CD4-positive, alpha-beta memory T cell (primary cell): ENCODE data around the gene XIST. TPM values are rescaled to one million over a fixed set of nuclear protein-coding genes. Genes with fewer than 3 reads are reported as not detected.
"Not testable (repeated sequence)": the region's sequence is repeated elsewhere in the genome, so short reads cannot be mapped to it uniquely, and the experiment has no call there.

Experiments
- CTCF ChIA-PET: fragments of 350-600 bp; sonication (Branson Sonifier 250); formaldehyde crosslinking; loops from one replicate; lab custom pipeline; 2021; ENCODE audit warnings: inconsistent platforms; ENCODE audit not compliant: partially characterized antibody; lab: Charles Lee
- POLR2A ChIA-PET: fragments of 350-600 bp; sonication (Branson Sonifier 250); formaldehyde crosslinking; loops from one replicate; lab custom pipeline; 2021; ENCODE audit not compliant: partially characterized antibody; lab: Charles Lee
- DNase-seq, 5 donors: peaks; one replicate each; pipeline versions ENCODE4 v3.0.0 to v3.0.0-alpha.2; 2020 to 2022; ENCODE audit warnings: mixed read lengths in 1 of 5
- H3K27ac ChIP-seq: one replicate; pipeline ENCODE4 v1.7.0; 2013; ENCODE audit warnings: low read depth, low read length
- H3K27me3 ChIP-seq: 2 replicates; pipeline ENCODE4 v1.7.0; 2013; ENCODE audit warnings: mild to moderate bottlenecking, low read length, moderate library complexity; ENCODE audit not compliant: insufficient read depth
- H3K36me3 ChIP-seq: 2 replicates; pipeline ENCODE4 v1.7.0; 2013; ENCODE audit warnings: mild to moderate bottlenecking, low read length, moderate library complexity; ENCODE audit not compliant: insufficient read depth
- H3K4me1 ChIP-seq: 2 replicates; pipeline ENCODE4 v1.7.0; 2013; ENCODE audit warnings: mild to moderate bottlenecking, low read length, moderate library complexity; ENCODE audit not compliant: insufficient read depth
- H3K4me3 ChIP-seq, 2 donors: one replicate each; pipeline ENCODE4 v1.7.0; 2013; ENCODE audit warnings: low read length in 2 of 2, mild to moderate bottlenecking in 1 of 2
- H3K9me3 ChIP-seq, 2 donors: one replicate each; pipeline ENCODE4 v1.7.0; 2013; ENCODE audit warnings: low read length in 2 of 2, control low read depth in 1 of 2; ENCODE audit not compliant: control insufficient read depth in 1 of 2
- H3K27ac Mint-ChIP-seq, 7 donors: one replicate each; pipeline ENCODE4 v1.8.0; 2020 to 2021; ENCODE audit warnings: mixed read lengths in 7 of 7, mild to moderate bottlenecking in 6 of 7, inconsistent platforms in 3 of 7, moderate library complexity in 3 of 7
- H3K27me3 Mint-ChIP-seq, 2 donors: one replicate each; pipeline ENCODE4 v1.8.0; 2020 to 2021; ENCODE audit warnings: mixed read lengths in 2 of 2
- H3K36me3 Mint-ChIP-seq, 2 donors: one replicate each; pipeline ENCODE4 v1.8.0; 2020 to 2021; ENCODE audit warnings: mixed read lengths in 2 of 2, inconsistent platforms in 1 of 2, mild to moderate bottlenecking in 1 of 2
- H3K4me1 Mint-ChIP-seq, 4 donors: one replicate each; pipeline ENCODE4 v1.8.0; 2020 to 2021; ENCODE audit warnings: mixed read lengths in 4 of 4, mild to moderate bottlenecking in 1 of 4
- H3K4me3 Mint-ChIP-seq, 8 donors: one replicate each; pipeline ENCODE4 v1.8.0; 2020 to 2021; ENCODE audit warnings: mixed read lengths in 8 of 8, mild to moderate bottlenecking in 7 of 8, moderate library complexity in 6 of 8, inconsistent platforms in 3 of 8
- H3K9me3 Mint-ChIP-seq, 8 donors: one replicate each; pipeline ENCODE4 v1.8.0; 2020 to 2021; ENCODE audit warnings: mixed read lengths in 8 of 8, mild to moderate bottlenecking in 5 of 8, inconsistent platforms in 3 of 8, moderate library complexity in 1 of 8
- intact Hi-C: fragments of 100-400 bp; cut with micrococcal nuclease; formaldehyde crosslinking; loops from one replicate; pipeline ENCODE4 v1.15.1; 2023
- polyA plus RNA-seq, 2 donors: library from polyadenylated mRNA; unstranded; fragments of 300-500 nt; fragmentation: Illumina TruSeq; gene quantifications; one replicate each; pipeline ENCODE4 v1.2.3, GENCODE V29; 2021
- total RNA-seq, 2 experiments: library from RNA; stranded (reverse); gene quantifications; one replicate each; pipeline ENCODE4 v1.2.3, GENCODE V29; 2021

The XIST gene
- total and polyA plus RNA-seq, 4 experiments from 2014 or later = 8.1 to 13.0 TPM; not detected in 2

- H3K9me3 Mint-ChIP-seq = peaks cover 0 to 2% (median 0%) of the 10 kb centered on the region in 8 donors
- POLR2A ChIA-PET = no interaction called here
- Histone ChIP-seq H3K4me3 (no peak overlapping the region), H3K36me3 (no peaks in the 10 kb centered on the region), H3K27me3 (no peaks in the 10 kb centered on the region), H3K4me1 (no peaks in the 10 kb centered on the region), H3K9me3 (no peaks in the 10 kb centered on the region), H3K27ac (no peak overlapping the region)
- peaks cover 1 to 2% of the 10 kb centered on the region in 2 donors for H3K27me3 Mint-ChIP-seq
- no peak overlapping the region for H3K4me3 Mint-ChIP-seq
- H3K27ac Mint-ChIP-seq = no peak overlapping the region
- H3K4me1 Mint-ChIP-seq = peaks cover 0 to 12% (median 0%) of the 10 kb centered on the region in 4 donors
- intact Hi-C loops = no loop called here
- CTCF ChIA-PET = no interaction called here
- no peak for DNase-seq
- peaks cover 0 to 32% of the 10 kb centered on the region in 2 donors for H3K36me3 Mint-ChIP-seq
These were observed 29.7 kb downstream of the XIST start for GRCh38 chrX:73822775-73823174.

GRCh38 chrX:73821921-73822559 is 30.5 kb downstream of the XIST start:
- H3K9me3 Mint-ChIP-seq = peaks cover 0 to 2% (median 0%) of the 10 kb centered on the region in 8 donors
- peaks cover 1 to 2% of the 10 kb centered on the region in 2 donors for H3K27me3 Mint-ChIP-seq
- DNase-seq = no peak
- intact Hi-C loops = no loop called here
- POLR2A ChIA-PET = no interaction called here
- peaks cover 0 to 5% (median 0%) of the 10 kb centered on the region in 4 donors for H3K4me1 Mint-ChIP-seq
- no peaks in the 10 kb centered on the region for H3K36me3 ChIP-seq
- H3K27ac ChIP-seq = no peak overlapping the region
- H3K4me3 ChIP-seq = no peak overlapping the region
- peaks cover 0 to 27% of the 10 kb centered on the region in 2 donors for H3K36me3 Mint-ChIP-seq
- no peaks in the 10 kb centered on the region for H3K9me3 ChIP-seq
- no peaks in the 10 kb centered on the region for H3K4me1 ChIP-seq
- H3K27ac Mint-ChIP-seq = no peak overlapping the region
- no peak overlapping the region for H3K4me3 Mint-ChIP-seq
- no peaks in the 10 kb centered on the region for H3K27me3 ChIP-seq
- CTCF ChIA-PET = no interaction called here

GRCh38 chrX:73819864-73820558 is 32.5 kb downstream of the XIST start:
- POLR2A ChIA-PET, CTCF ChIA-PET, H3K27ac Mint-ChIP-seq, H3K27me3 Mint-ChIP-seq, H3K4me3 Mint-ChIP-seq, H3K27ac ChIP-seq, H3K36me3 ChIP-seq, H3K27me3 ChIP-seq, H3K4me1 Mint-ChIP-seq, H3K4me1 ChIP-seq, H3K9me3 ChIP-seq, H3K4me3 ChIP-seq, DNase-seq, H3K9me3 Mint-ChIP-seq, intact Hi-C loops: not testable (repeated sequence)
- H3K36me3 Mint-ChIP-seq = peaks cover 0 to 17% of the 10 kb centered on the region in 2 donors

GRCh38 chrX:73818200-73819116 is 34.1 kb downstream of the XIST start:
- Mint-ChIP-seq H3K9me3 (peaks cover 0 to 2% (median 0%) of the 10 kb centered on the region in 8 donors), H3K36me3 (peaks cover 0 to 13% of the 10 kb centered on the region in 2 donors), H3K27me3 (peaks cover 1 to 2% of the 10 kb centered on the region in 2 donors), H3K27ac (no peak overlapping the region), H3K4me1 (peaks cover 0 to under 1% (median 0%) of the 10 kb centered on the region in 4 donors), H3K4me3 (no peak overlapping the region)
- ChIA-PET CTCF (no interaction called here), POLR2A (no interaction called here)
- H3K4me3 ChIP-seq = no peak overlapping the region
- no peaks in the 10 kb centered on the region for H3K9me3 ChIP-seq
- no peaks in the 10 kb centered on the region for H3K36me3 ChIP-seq
- DNase-seq = no peak
- intact Hi-C loops = no loop called here
- no peak overlapping the region for H3K27ac ChIP-seq
- H3K27me3 ChIP-seq = no peaks in the 10 kb centered on the region
- no peaks in the 10 kb centered on the region for H3K4me1 ChIP-seq

- ChIA-PET CTCF (no interaction called here), POLR2A (no interaction called here)
- no peaks in the 10 kb centered on the region for H3K36me3 ChIP-seq
- peaks cover 1 to 2% of the 10 kb centered on the region in 2 donors for H3K27me3 Mint-ChIP-seq
- no peaks in the 10 kb centered on the region for H3K27me3 ChIP-seq
- H3K36me3 Mint-ChIP-seq = peaks cover 0 to 13% of the 10 kb centered on the region in 2 donors
- no peak overlapping the region for H3K27ac Mint-ChIP-seq
- H3K4me1 ChIP-seq = no peaks in the 10 kb centered on the region
- intact Hi-C loops = no loop called here
- no peak overlapping the region for H3K4me3 Mint-ChIP-seq
- H3K9me3 ChIP-seq = no peaks in the 10 kb centered on the region
- H3K4me1 Mint-ChIP-seq = no peaks in the 10 kb centered on the region
- no peak overlapping the region for H3K27ac ChIP-seq
- no peak for DNase-seq
- H3K9me3 Mint-ChIP-seq = peaks cover 0 to 2% (median 0%) of the 10 kb centered on the region in 8 donors
- no peak overlapping the region for H3K4me3 ChIP-seq
These were observed 34.9 kb downstream of the XIST start for GRCh38 chrX:73817393-73818199.

GRCh38 chrX:73812256-73812655 is 40.3 kb downstream of the XIST start:
- H3K27me3 ChIP-seq = no peaks in the 10 kb centered on the region
- no peaks in the 10 kb centered on the region for H3K9me3 ChIP-seq
- no peaks in the 10 kb centered on the region for H3K36me3 Mint-ChIP-seq
- peaks cover 1 to 4% of the 10 kb centered on the region in 2 donors for H3K27me3 Mint-ChIP-seq
- no peaks in the 10 kb centered on the region for H3K4me1 ChIP-seq
- H3K4me1 Mint-ChIP-seq = no peaks in the 10 kb centered on the region
- no peak for DNase-seq
- no peaks in the 10 kb centered on the region for H3K36me3 ChIP-seq
- ChIA-PET POLR2A (no interaction called here), CTCF (no interaction called here)
- H3K27ac ChIP-seq = no peak overlapping the region
- no peak overlapping the region for H3K4me3 ChIP-seq
- intact Hi-C loops = no loop called here
- no peaks in the 10 kb centered on the region for H3K9me3 Mint-ChIP-seq
- H3K4me3 Mint-ChIP-seq = no peak overlapping the region
- H3K27ac Mint-ChIP-seq = no peak overlapping the region
